B cell (primary cell): ENCODE measurements around the gene SHISA7. TPM values are rescaled to one million over a fixed set of nuclear protein-coding genes. Genes with fewer than 3 reads are reported as not detected.

Experiments used
- ATAC-seq: fragments of 200-7000 bp; cut with Tn5 transposase; one replicate; pipeline ENCODE4 v1.10.0; 2021; ENCODE audit warnings: low read depth, mild to moderate bottlenecking, moderate number of reproducible peaks, moderate library complexity
- CTCF ChIA-PET: fragments of 350-600 bp; sonication (Branson Sonifier 250); formaldehyde crosslinking; loops from one replicate; lab custom pipeline; 2021; ENCODE audit warnings: antibody characterized with exemption, inconsistent platforms; lab: Charles Lee
- POLR2A ChIA-PET: fragments of 350-600 bp; sonication (Branson Sonifier 250); formaldehyde crosslinking; loops from one replicate; lab custom pipeline; 2021; ENCODE audit warnings: antibody characterized with exemption; lab: Charles Lee
- DNase-seq: peaks from one replicate; pipeline ENCODE4 v3.0.0; 2013
- H2AFZ ChIP-seq: 2 replicates; pipeline ENCODE4 v1.6.1; 2012; ENCODE audit warnings: mild to moderate bottlenecking, low read depth, low read length; ENCODE audit not compliant: insufficient read depth, poor library complexity, severe bottlenecking
- H3K27ac ChIP-seq, 2 donors: 1 replicate in 1 of 2; 2 replicates in 1 of 2; pipeline ENCODE4 v1.5.1; 2012 to 2013; ENCODE audit warnings: low read length in 2 of 2, mild to moderate bottlenecking in 2 of 2, moderate library complexity in 1 of 2
- H3K27me3 ChIP-seq, 4 experiments: fragments of 200-600 bp in 1 of 4; sonication (generic) in 1 of 4; replicated peaks in 1 of 4; 1 replicate in 2 of 4; 2 replicates in 2 of 4; pipeline versions ENCODE4 v1.6.1 to v1.7.0; 2013 to 2016; ENCODE audit warnings: low read length in 3 of 4, mild to moderate bottlenecking in 2 of 4, mixed read lengths in 1 of 4, moderate library complexity in 1 of 4; ENCODE audit not compliant: insufficient read depth in 4 of 4, control insufficient read depth in 3 of 4; ENCODE audit errors: control extremely low read depth in 1 of 4
- H3K36me3 ChIP-seq, 2 experiments: replicated peaks in 1 of 2; 1 replicate in 1 of 2; 2 replicates in 1 of 2; pipeline versions ENCODE4 v1.6.1 to v1.7.1; 2013; ENCODE audit warnings: low read length in 1 of 2; ENCODE audit not compliant: insufficient read depth in 2 of 2, control insufficient read depth in 1 of 2; ENCODE audit errors: control extremely low read depth in 1 of 2, extremely low read depth in 1 of 2
- H3K4me1 ChIP-seq, 2 donors: fragments of 200-600 bp in 1 of 2; sonication (generic) in 1 of 2; 1 replicate in 1 of 2; 2 replicates in 1 of 2; pipeline versions ENCODE4 v1.5.1 to v1.6.1; 2013 to 2017; ENCODE audit warnings: low read length in 2 of 2; ENCODE audit not compliant: control insufficient read depth in 2 of 2, insufficient read depth in 2 of 2
- H3K4me2 ChIP-seq: replicated peaks from 2 replicates; pipeline ENCODE3; 2012; ENCODE audit warnings: mild to moderate bottlenecking, low read depth, low read length; ENCODE audit not compliant: poor library complexity, severe bottlenecking
- H3K4me3 ChIP-seq, 5 experiments: fragments of 200-600 bp in 1 of 5; sonication (generic) in 1 of 5; 1 replicate in 3 of 5; 2 replicates in 2 of 5; pipeline versions ENCODE4 v1.5.1 to v1.7.0; 2011 to 2016; ENCODE audit warnings: low read length in 4 of 5, mild to moderate bottlenecking in 4 of 5, low read depth in 2 of 5, control low read depth in 1 of 5, moderate library complexity in 1 of 5; ENCODE audit not compliant: insufficient read depth in 1 of 5; ENCODE audit errors: control extremely low read depth in 1 of 5, extremely low read depth in 1 of 5
- H3K79me2 ChIP-seq: fragments of 200-600 bp; sonication (generic); one replicate; pipeline ENCODE4 v1.6.0; 2016; ENCODE audit warnings: low read length; ENCODE audit not compliant: control insufficient read depth, insufficient read depth
- H3K9ac ChIP-seq: fragments of 200-600 bp; sonication (generic); 2 replicates; pipeline ENCODE4 v1.6.1; 2017; ENCODE audit warnings: mild to moderate bottlenecking, low read length, moderate library complexity
- H3K9me3 ChIP-seq, 3 donors: one replicate each; pipeline versions ENCODE4 v1.6.1 to v1.7.1; 2013; ENCODE audit warnings: low read length in 2 of 3; ENCODE audit not compliant: control insufficient read depth in 2 of 3, insufficient read depth in 1 of 3; ENCODE audit errors: control extremely low read depth in 1 of 3
- H4K20me1 ChIP-seq: 2 replicates; pipeline ENCODE4 v1.6.0; 2012; ENCODE audit warnings: mild to moderate bottlenecking, low read length; ENCODE audit not compliant: insufficient read depth, control insufficient read depth, poor library complexity, severe bottlenecking
- H3K27ac Mint-ChIP-seq: one replicate; pipeline ENCODE4 v1.8.0; 2021; ENCODE audit warnings: mixed read lengths
- H3K27me3 Mint-ChIP-seq: one replicate; pipeline ENCODE4 v1.8.0; 2021; ENCODE audit warnings: mixed read lengths
- H3K4me1 Mint-ChIP-seq: one replicate; pipeline ENCODE4 v1.8.0; 2021; ENCODE audit warnings: mixed read lengths
- H3K4me3 Mint-ChIP-seq: one replicate; pipeline ENCODE4 v1.8.0; 2021; ENCODE audit warnings: mixed read lengths
- H3K9me3 Mint-ChIP-seq: one replicate; pipeline ENCODE4 v1.8.0; 2022; ENCODE audit warnings: mixed read lengths; ENCODE audit not compliant: insufficient read depth
- EZH2 ChIP-seq: IDR thresholded peaks from 2 replicates; pipeline ENCODE4 v1.6.1; 2012; ENCODE audit warnings: borderline replicate concordance, low read depth, mild to moderate bottlenecking, moderate library complexity, low read length; ENCODE audit not compliant: insufficient read depth, poor library complexity, severe bottlenecking
- WGBS: methylation state at CpG from one replicate; pipeline ENCODE4 v1.1.5; 2013; ENCODE audit warnings: missing lambda C conversion rate; ENCODE audit not compliant: insufficient coverage; 5-methylcytosine and 5-hydroxymethylcytosine counted together
- intact Hi-C: fragments of 100-400 bp; cut with micrococcal nuclease; formaldehyde crosslinking; loops from one replicate; pipeline ENCODE4 v1.10.0; 2022
- polyA plus RNA-seq: library from polyadenylated mRNA; depleted of rRNA; stranded (reverse); fragments of >200 nt; gene quantifications from 2 replicates; pipeline ENCODE4 v1.2.3, GENCODE V29; 2012
- total RNA-seq, 2 donors: library from RNA; stranded (reverse); fragments of 120-200 nt in 1 of 2; gene quantifications; 1 replicate in 1 of 2; 2 replicates in 1 of 2; pipeline versions ENCODE4 v1.2.3 to v1.2.4, GENCODE V29; 2013 to 2022
- TF ChIP-seq, protein P1 (sequence below): fragments of 200-600 bp; IDR thresholded peaks from one replicate; pipeline ENCODE4 v1.8.0; 2022; ENCODE audit warnings: antibody characterized with exemption, mild to moderate bottlenecking

SHISA7 gene
- total and polyA plus RNA-seq, 2 donors (not counting 1 experiment from before 2014, with no cell fraction given) = 0.06 TPM; not detected in 1

DNA sequence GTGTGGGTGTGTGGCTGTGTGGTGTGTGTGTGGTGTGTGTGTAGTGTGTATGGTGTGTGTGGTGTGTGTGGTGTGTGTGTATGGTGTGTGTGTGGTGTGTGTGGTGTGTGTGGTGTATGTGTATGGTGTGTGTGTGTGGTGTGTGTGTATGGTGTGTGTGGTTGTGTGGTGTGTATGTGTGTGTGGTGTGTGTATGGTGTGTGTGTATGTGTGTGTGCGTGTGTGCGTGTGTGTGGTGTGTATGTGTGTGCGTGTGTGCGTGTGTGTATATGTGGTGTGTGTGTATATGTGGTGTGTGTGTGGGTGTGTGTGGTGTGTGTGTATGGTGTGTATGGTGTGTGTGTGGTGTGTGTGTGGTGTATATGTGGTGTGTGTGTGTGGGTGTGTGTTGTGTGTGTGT, 8.1 kb downstream of the SHISA7 start:
- intact Hi-C loops = no loop called here
- no peak overlapping the region for H3K4me3 ChIP-seq
- no peak for DNase-seq
- CTCF ChIA-PET = no interaction called here
- POLR2A ChIA-PET = interaction anchor here (0.7 kb wide), 1 partner anchor 207 kb away, joined by 3 read pairs; no protein-coding TSS in a partner anchor
- peaks cover under 1 to 10% of the 10 kb centered on the region in 2 donors for H3K4me1 ChIP-seq
- H3K27me3 ChIP-seq = peaks cover 0 to 80% (median 46%) of the 10 kb centered on the region in 4 experiments
- H3K9ac ChIP-seq = no peak overlapping the region
- Mint-ChIP-seq H3K9me3 (no peaks in the 10 kb centered on the region), H3K4me3 (no peak overlapping the region), H3K4me1 (no peaks in the 10 kb centered on the region), H3K27ac (no peak overlapping the region), H3K27me3 (peaks cover 58% of the 10 kb centered on the region)
- ATAC-seq = no peak
- no peak overlapping the region for H3K27ac ChIP-seq
- no peak overlapping the region for H3K4me2 ChIP-seq
- H3K9me3 ChIP-seq = peaks cover 0 to 29% (median 0%) of the 10 kb centered on the region in 3 donors
- no peaks in the 10 kb centered on the region for H3K79me2 ChIP-seq
- no peak overlapping the region for H2AFZ ChIP-seq
- H3K36me3 ChIP-seq = no peaks in the 10 kb centered on the region
- TF ChIP-seq, protein P1, sequence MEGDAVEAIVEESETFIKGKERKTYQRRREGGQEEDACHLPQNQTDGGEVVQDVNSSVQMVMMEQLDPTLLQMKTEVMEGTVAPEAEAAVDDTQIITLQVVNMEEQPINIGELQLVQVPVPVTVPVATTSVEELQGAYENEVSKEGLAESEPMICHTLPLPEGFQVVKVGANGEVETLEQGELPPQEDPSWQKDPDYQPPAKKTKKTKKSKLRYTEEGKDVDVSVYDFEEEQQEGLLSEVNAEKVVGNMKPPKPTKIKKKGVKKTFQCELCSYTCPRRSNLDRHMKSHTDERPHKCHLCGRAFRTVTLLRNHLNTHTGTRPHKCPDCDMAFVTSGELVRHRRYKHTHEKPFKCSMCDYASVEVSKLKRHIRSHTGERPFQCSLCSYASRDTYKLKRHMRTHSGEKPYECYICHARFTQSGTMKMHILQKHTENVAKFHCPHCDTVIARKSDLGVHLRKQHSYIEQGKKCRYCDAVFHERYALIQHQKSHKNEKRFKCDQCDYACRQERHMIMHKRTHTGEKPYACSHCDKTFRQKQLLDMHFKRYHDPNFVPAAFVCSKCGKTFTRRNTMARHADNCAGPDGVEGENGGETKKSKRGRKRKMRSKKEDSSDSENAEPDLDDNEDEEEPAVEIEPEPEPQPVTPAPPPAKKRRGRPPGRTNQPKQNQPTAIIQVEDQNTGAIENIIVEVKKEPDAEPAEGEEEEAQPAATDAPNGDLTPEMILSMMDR = no peak
- TF ChIP-seq EZH2 = no peak
- 95% methylated on average over 4 of the region's 4 CpGs for WGBS
- no peaks in the 10 kb centered on the region for H4K20me1 ChIP-seq

GRCh38 chr19:55434356-55434919, 8.7 kb downstream of the SHISA7 start:
- peaks cover 57% of the 10 kb centered on the region for H3K27me3 Mint-ChIP-seq
- intact Hi-C loops = no loop called here
- ATAC-seq = no peak

More at GRCh38 chr19:55434356-55434919, 8.7 kb downstream of the SHISA7 start:
- Mint-ChIP-seq H3K4me3 (no peak overlapping the region), H3K9me3 (no peaks in the 10 kb centered on the region), H3K4me1 (no peaks in the 10 kb centered on the region), H3K27ac (no peak overlapping the region)
- H4K20me1 ChIP-seq = no peaks in the 10 kb centered on the region
- no peaks in the 10 kb centered on the region for H3K79me2 ChIP-seq
- peaks cover 0 to 7% of the 10 kb centered on the region in 2 donors for H3K4me1 ChIP-seq
- no peak for DNase-seq
- no peak overlapping the region for H3K27ac ChIP-seq
- peaks cover 0 to 80% (median 43%) of the 10 kb centered on the region in 4 experiments for H3K27me3 ChIP-seq
- H3K9ac ChIP-seq = no peak overlapping the region
- no peak overlapping the region for H3K4me3 ChIP-seq
- no peak overlapping the region for H2AFZ ChIP-seq
- no peak for TF ChIP-seq EZH2
- TF ChIP-seq, protein P1 = no peak
- peaks cover 0 to 28% (median 0%) of the 10 kb centered on the region in 3 donors for H3K9me3 ChIP-seq
- H3K4me2 ChIP-seq = no peak overlapping the region
- POLR2A ChIA-PET = no interaction called here
- 98% methylated on average over 4 of the region's 4 CpGs for WGBS
- H3K36me3 ChIP-seq = no peaks in the 10 kb centered on the region
- CTCF ChIA-PET = no interaction called here
